EL (cell line): ENCODE results near the gene TMEM217.
A peak's percentile ranks its signal among the peaks of the same experiment; 100 is the strongest.

Source experiments
- DNase-seq: peaks from one replicate; pipeline ENCODE4 v3.0.0-alpha.2; 2016

TMEM217 gene

GRCh38 chr6:37243131-37243815, 14.7 kb downstream of the TMEM217 start:
- no peak for DNase-seq

DNA sequence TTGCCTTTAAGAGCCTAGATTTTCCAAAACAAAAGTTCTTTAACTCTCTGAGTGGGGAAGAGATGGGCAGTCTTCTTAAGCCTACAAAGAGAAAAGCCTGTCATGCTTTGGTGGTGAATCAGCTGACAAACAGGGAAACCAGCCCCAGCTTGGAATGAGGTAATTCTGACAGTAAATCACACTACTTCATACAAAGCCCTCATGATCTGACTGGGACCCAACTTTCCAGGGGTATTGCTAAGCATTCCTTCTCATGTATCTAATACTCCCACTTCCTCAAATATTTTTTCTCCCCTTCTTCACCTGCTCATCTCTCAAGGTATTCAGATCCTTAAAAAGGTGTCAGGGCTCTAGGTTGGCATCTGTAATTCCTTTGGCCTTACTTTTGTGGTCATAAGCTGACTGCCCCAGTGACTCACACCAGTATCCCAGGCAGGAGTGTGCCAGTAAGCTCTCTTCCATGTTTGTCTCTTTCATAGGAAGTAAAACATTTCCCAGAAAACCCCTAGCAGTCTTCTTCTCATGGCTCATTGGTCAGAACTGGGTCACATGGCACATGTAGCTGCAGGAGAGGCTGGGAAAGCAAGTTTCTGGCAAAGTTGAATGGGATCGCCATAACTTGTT, 15.4 kb downstream of the TMEM217 start:
- peak; percentile 99 for DNase-seq

DNA sequence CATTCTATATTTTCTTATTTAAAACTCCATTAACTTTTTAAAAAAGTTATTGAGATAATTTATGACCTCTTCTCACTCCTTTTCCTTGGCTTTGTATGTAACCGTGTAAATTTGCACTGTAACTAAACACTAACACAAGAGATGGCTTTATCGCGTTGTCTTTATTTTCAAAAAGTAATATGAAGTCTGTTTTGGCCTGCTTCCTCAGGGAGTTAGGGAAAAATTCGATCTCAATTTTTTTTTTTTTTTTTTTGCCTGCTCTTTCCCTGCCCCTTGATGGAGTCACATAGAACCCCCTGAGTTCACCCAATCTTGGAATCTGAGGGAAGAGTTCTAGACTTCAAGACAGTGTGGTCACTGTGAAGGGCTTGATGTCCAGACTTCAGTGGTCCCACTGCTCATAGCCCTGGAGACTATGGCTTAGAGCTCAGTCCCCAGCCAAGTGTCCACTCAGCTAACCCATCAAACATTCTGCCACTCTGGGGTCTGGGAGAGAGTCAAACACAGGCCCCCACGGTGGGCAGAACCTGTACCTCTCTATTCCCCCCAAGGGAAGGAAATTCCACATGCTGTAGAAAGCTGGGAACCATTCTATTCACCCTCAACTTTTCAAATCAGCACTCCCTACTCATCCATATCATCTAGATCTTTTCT, 16.0 kb downstream of the TMEM217 start:
- no peak for DNase-seq

DNA sequence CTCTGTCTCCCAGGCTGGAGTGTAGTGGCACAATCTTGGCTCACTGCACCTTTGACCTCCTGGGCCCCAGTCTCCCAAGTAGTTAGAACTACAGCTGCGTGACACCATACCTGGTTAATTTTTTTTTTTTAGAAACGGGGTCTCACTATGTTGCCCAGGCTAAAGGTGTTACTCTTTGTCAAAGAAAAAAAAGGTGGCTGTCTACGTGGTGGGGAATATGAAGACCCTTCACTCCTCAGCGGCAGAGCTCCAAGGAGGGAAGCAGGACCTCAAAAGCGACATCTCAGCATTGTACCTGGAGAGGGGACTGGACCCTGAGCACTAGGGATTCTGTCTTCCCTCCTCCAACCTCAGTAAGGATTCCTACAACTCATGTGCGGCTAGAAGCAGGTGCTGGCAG, 16.8 kb downstream of the TMEM217 start:
- no peak for DNase-seq

DNA sequence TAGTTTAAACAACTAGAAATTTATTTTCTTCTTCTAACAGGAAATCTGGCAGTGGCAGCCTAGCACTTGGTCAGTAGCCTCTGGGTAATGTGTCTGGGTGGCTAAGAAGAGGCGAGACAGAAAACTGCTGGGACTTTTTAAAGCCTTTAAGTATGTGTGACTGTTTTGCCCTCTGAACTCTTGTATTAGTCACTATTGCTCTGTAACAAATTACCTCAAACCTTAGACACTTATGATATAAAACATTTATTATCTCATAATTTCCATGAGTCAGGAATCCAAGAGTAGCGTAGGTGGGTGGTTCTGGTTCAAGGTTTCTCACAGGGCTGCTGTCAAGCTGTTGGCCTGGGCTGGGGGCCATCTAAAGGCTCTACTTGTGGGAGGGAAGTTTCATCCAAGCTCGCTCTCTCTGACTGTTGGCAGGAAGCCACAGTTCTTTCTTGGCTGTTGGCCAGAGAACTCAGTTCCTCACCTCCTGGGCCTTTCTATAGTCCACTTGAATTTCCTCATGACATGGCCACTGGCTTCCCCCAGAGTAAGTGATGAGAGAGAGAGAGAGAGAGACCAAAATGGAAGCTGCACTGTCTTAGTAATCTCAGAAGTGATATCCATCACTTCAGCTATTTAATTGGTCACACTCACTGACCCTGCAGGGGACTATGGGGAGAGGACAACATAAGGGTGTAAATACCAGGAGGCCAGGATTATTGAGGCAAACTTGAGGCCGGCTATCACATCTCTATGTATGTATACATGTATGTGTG, 17.8 kb downstream of the TMEM217 start:
- DNase-seq, result peak; percentile 98

- peak; percentile 30 for DNase-seq
These were observed 18.4 kb downstream of the TMEM217 start for GRCh38 chr6:37239526-37239925.

DNA sequence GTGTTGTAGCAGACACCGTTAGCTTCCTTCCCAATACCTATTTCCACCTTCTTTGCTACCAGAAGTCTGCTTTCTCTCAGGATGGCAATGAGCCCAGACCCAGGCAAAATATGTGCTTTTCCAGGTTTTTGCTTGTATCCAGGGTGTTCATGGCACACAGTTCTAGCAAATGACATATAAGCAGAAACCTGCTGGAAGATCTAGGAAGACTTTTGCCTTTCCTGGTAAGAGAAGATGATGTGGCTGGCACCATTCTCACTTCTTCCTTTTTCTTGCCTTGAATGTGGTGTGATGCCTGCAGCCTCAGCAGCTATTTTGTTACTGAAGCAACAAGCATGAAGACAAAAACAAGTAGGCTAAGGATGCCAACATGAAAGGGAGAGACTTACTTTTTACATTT, 19.6 kb downstream of the TMEM217 start:
- DNase-seq, result no peak

GRCh38 chr6:37237789-37238188, 20.2 kb downstream of the TMEM217 start:
- no peak for DNase-seq

DNA sequence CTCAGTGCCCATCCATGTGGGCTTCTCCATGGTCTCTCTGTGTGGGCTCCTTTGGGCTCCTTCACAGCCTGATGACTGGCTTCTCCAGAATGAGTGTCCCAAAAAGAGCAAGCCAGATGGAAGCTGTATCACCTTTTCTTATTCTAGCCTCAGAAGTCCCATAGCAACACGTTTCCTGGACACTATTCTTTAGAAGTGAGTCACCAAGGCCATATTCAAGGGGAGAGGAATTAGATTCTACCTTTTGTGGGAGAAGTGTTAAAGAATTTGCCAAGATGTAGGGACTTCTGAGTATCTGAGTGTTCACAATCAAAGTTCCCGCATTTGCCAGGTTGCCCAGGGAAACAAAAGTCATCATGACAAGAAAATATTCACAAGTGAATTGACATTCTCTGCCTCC, 21.0 kb downstream of the TMEM217 start:
- DNase-seq, result peak; percentile 29

DNA sequence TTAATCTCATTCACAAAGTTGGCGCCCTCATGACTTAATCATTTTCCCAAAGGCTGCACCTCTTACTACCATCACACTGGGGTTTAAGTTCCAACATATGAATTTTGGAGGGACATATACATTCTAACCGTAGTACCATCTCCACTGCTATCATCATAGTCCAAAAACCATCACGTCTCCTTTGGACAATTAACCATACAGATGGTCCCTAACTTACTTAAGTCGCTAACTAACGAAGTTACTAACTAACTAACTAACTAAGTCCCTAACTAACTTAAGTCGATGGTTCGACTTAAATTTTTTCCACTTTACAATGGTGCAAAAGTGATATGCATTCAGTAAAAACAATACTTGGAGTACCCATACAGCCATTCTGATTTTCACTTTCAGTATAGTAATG, 24.4 kb downstream of the TMEM217 start:
- no peak for DNase-seq

GRCh38 chr6:37232430-37233017, 25.4 kb downstream of the TMEM217 start:
- no peak for DNase-seq

DNA sequence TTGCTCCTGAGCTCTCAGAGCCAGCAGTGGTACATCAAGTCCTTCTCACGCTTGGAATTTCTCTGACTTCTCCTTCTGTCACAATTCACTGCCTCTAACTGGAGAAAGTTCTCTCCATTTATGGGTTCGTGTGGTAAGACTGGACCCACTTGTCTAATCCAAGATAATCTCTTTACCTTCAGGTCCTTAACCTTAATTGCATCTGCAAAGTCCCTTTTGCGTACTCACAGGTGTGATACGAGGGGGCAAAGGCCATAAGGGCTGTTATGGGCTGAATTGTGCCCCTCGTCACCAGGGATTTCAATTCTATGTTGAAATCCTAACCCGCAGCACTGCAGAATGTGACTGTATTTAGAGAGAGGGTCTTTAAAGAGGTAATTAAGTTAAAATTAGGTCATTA, 27.8 kb downstream of the TMEM217 start:
- DNase-seq, result no peak

DNA sequence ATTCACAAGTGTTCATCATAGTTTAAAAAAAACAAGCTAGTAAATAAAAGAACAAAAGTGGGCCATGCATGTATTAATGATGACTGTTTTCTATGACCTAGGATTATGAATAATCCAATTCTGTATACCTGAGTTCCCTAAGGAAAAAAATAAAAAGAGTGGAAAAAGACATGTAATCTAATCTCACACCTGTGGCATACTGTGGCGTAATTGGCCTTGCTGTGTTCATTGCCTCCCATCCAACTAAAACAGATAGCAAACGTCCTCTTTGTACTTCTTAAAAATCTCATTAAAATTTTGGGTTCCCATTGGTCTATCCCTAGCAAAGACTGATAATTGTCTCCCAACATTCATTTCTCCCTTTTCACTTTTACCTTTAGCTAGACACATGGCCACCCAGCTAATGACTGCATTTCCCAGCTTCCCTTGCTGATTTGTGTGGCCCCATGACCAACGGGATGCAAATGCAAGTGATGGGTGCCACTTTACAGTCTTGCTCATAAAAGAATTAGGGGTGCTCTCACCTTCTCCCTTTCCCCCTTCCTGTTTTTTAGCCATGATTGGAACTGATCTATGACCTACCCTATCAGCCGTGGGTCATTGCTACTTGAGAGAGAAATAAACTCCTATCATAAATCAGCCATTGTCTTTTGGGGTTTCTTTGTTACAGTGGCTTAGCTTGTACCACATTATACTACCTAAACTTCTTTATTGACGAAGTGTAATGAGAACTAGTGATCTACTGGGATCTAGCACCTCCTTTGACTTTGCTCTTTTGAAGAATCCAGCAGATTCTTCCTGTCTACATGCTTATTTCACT, 32.4 kb downstream of the TMEM217 start:
- DNase-seq, result no peak

DNA sequence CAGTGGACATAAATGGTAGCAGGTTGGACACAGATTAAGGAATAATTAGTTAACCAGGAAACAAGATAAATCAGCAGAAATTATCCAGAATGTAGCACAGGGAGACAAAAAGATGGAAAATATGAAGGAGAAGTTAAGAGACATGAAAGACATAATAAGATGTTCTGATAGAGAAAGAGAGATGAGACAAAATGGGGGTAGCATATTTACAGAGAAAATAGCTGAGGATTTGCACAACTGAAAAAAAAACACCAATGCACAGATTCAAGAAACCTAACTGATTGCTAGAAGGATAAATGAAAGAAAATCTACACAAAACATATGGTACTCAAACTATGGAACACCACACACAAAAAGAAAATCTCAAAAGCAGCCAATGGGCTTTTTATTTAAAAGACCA, 35.0 kb downstream of the TMEM217 start:
- DNase-seq, result no peak

DNA sequence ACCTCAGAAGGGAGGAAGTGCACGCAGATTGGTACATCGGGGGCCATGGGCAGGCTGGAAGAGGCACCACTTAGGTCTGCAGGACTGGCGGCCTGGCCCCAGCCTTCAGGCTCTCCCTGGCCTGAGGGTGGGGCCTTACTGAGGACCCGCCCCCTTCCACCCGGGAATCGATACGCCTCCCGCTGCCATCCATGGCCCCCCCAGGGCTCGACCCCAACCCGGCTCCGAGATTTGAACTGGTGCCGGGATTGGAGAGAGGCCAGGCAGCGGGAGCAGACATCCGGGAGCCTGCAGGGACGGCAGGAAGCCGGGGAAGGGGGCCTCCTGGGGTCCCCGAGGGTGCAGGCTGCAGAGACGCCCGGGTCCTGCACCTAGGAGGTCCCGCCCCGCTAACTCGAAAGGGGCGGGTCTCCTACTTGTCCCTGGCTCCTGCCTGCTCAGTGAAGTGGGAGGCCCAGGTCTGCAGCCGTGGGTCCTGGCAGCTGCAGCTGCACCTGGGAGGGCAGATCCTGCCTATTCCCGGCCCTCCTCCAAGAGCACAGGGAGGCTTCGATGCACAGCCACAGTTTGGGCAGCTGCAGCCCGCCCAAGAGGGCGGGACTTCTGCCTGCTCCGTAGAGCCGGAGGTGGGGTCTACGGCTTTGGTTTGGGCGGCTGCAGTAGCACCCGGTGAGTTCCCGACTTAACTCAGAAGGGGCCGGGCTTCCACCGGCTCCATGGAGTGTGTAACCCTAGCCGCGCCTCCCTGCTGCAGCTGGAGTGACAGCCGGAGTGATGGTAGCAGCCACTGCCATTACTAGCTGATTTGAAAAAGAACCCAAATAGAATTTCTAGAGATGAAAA, 35.6 kb downstream of the TMEM217 start:
- DNase-seq, result peak; percentile 93

GRCh38 chr6:37221585-37222124, 36.3 kb downstream of the TMEM217 start:
- no peak for DNase-seq

GRCh38 chr6:37218511-37218910, 39.4 kb downstream of the TMEM217 start:
- DNase-seq, result no peak

DNA sequence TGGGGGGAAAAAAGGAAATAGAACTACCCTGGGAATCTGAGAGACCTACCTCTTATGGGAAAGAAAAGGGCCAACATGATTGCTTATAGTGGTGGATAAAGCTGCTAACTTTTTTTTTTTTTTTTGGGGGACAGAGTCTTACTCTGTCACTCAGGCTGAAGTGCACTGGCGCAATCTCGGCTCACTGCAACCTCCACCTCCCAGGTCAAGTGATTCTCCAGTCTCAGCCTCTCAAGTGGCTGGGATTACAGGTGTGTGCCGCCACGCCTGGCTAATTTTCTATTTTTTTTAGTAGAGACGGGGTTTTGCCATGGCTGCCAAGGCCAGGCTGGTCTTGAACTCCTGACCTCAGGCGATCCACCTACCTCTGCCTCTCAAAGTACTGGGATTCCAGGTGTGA, 39.9 kb downstream of the TMEM217 start:
- DNase-seq, result no peak

GRCh38 chr6:37212268-37212667, 45.7 kb downstream of the TMEM217 start:
- DNase-seq, result no peak

DNA sequence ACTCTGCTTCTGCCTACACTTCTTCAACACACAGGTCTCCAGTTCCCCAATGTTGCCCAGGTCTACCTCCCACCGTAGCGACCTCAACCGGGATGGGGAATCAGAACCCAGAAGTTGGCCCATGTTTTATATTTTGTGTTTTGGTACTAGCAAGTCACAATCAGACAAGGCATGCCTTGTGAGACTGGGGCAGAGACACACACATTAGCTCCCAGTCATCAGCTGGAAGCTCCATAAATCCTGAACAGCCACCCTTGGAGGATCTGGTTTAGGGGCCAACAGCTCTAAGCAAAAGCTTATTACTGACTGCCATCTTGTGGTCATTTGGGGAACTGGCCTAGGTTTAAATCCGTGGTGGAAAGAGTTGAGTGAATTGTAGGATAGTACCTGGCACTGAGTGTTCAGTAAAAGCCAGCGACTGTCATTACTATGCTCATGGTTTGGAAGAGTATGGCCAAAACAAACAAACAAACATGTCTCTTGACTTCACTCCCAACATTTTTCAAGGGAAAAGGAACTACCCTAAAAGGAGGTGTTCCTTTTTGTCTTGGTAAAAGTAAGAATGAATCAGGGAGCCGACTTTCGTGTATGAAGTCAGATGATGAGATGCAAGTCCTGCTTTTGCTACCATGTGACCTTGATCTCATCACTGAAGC, 47.5 kb downstream of the TMEM217 start:
- DNase-seq, result peak; percentile 83
